ENCODE results near the gene MED27. TPM values are rescaled to one million over a fixed set of nuclear protein-coding genes. Genes with fewer than 3 reads are reported as not detected.

Gene MED27
- total RNA-seq, 1 experiment from 2014 or later, result 38.4 TPM

- DNase-seq (no peak), ATAC-seq (no peak)
- H3K4me1 ChIP-seq (ENCODE audit: insufficient read depth, low read length), result peaks cover 21% of the 10 kb centered on the region
- H3K9me2 ChIP-seq (replicated peaks; ENCODE audit: low read length), result no peaks in the 10 kb centered on the region
- no peaks in the 10 kb centered on the region for H3K27me3 ChIP-seq (ENCODE audit: low read length)
- no peaks in the 10 kb centered on the region for H3F3A ChIP-seq (ENCODE audit: low read length, unreplicated experiment)
- intact Hi-C loops (cut with micrococcal nuclease), result no loop called here
- no peak for TF ChIP-seq EZH2phosphoT487 (IDR thresholded peaks at IDR 0.05; ENCODE audit: borderline replicate concordance, low read length)
- TF ChIP-seq, protein P1, sequence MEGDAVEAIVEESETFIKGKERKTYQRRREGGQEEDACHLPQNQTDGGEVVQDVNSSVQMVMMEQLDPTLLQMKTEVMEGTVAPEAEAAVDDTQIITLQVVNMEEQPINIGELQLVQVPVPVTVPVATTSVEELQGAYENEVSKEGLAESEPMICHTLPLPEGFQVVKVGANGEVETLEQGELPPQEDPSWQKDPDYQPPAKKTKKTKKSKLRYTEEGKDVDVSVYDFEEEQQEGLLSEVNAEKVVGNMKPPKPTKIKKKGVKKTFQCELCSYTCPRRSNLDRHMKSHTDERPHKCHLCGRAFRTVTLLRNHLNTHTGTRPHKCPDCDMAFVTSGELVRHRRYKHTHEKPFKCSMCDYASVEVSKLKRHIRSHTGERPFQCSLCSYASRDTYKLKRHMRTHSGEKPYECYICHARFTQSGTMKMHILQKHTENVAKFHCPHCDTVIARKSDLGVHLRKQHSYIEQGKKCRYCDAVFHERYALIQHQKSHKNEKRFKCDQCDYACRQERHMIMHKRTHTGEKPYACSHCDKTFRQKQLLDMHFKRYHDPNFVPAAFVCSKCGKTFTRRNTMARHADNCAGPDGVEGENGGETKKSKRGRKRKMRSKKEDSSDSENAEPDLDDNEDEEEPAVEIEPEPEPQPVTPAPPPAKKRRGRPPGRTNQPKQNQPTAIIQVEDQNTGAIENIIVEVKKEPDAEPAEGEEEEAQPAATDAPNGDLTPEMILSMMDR (conservative IDR thresholded peaks at IDR 0.05; ENCODE audit: low read depth, low read length), result no peak
- TF ChIP-seq EZH2 (IDR thresholded peaks at IDR 0.05; ENCODE audit: low read length, unreplicated experiment), result no peak
- no peak overlapping the region for H3K27ac ChIP-seq (ENCODE audit: low read length)
- H2AFZ ChIP-seq (ENCODE audit: low read length), result no peak overlapping the region
- POLR2A ChIA-PET (ENCODE audit: unreplicated experiment), result no interaction called here
- CTCF ChIA-PET, result no interaction called here
- BruUV-seq (replicated peaks), result no TSS peak
- no peak overlapping the region for H3K4me3 ChIP-seq (ENCODE audit: low read length)
- no peaks in the 10 kb centered on the region for H4K20me1 ChIP-seq (ENCODE audit: low read length)
- no peaks in the 10 kb centered on the region for H3K36me3 ChIP-seq (ENCODE audit: low read depth, low read length)
- no peaks in the 10 kb centered on the region for H3K79me2 ChIP-seq (ENCODE audit: low read length)
- H3K9ac ChIP-seq (ENCODE audit: low read length), result no peak overlapping the region
- no peaks in the 10 kb centered on the region for H3K9me3 ChIP-seq (ENCODE audit: low read length)
- H3K4me2 ChIP-seq (ENCODE audit: low read length), result no peak overlapping the region
Observed at GRCh38 chr9:131812116-131812790, 267.4 kb downstream of the MED27 start.

DNA sequence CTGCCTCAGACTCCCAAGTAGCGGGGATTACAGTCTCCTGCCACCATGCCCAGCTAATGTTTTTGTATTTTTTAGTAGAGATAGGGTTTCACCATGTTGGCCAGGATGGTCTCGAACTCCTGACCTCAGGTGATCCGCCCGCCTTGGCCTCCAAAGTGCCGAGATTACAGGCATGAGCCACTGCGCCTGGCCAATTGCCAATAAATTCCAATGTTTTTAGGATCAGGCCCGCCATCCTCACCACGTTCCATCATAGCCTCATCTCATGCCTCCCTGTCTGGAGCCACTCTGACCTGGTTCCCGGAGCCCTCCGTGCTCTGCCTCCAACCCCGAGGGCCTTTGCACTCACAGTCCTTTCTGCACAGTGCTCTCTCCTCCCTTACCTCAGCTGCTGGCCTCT, 268.3 kb downstream of the MED27 start:
- CTCF ChIA-PET, result no interaction called here
- H3K9me2 ChIP-seq (replicated peaks; ENCODE audit: low read length), result no peaks in the 10 kb centered on the region
- no peak overlapping the region for H3K4me3 ChIP-seq (ENCODE audit: low read length)
- no peaks in the 10 kb centered on the region for H3F3A ChIP-seq (ENCODE audit: low read length, unreplicated experiment)
- DNase-seq (no peak), ATAC-seq (no peak)
- H3K9ac ChIP-seq (ENCODE audit: low read length), result no peak overlapping the region
- no peaks in the 10 kb centered on the region for H3K27me3 ChIP-seq (ENCODE audit: low read length)
- H3K9me3 ChIP-seq (ENCODE audit: low read length), result no peaks in the 10 kb centered on the region
- no peak overlapping the region for H3K27ac ChIP-seq (ENCODE audit: low read length)
- no peaks in the 10 kb centered on the region for H4K20me1 ChIP-seq (ENCODE audit: low read length)
- no peak overlapping the region for H2AFZ ChIP-seq (ENCODE audit: low read length)
- no TSS peak for BruUV-seq (replicated peaks)
- POLR2A ChIA-PET (ENCODE audit: unreplicated experiment), result no interaction called here
- H3K79me2 ChIP-seq (ENCODE audit: low read length), result no peaks in the 10 kb centered on the region
- H3K36me3 ChIP-seq (ENCODE audit: low read depth, low read length), result no peaks in the 10 kb centered on the region
- peaks cover 21% of the 10 kb centered on the region for H3K4me1 ChIP-seq (ENCODE audit: insufficient read depth, low read length)
- TF ChIP-seq, protein P1 (conservative IDR thresholded peaks at IDR 0.05; ENCODE audit: low read depth, low read length), result no peak
- TF ChIP-seq EZH2phosphoT487 (IDR thresholded peaks at IDR 0.05; ENCODE audit: borderline replicate concordance, low read length), result no peak
- no peak for TF ChIP-seq EZH2 (IDR thresholded peaks at IDR 0.05; ENCODE audit: low read length, unreplicated experiment)
- H3K4me2 ChIP-seq (ENCODE audit: low read length), result no peak overlapping the region
- intact Hi-C loops (cut with micrococcal nuclease), result no loop called here
